ENCODE data around the gene FRYL. TPM values are rescaled to one million over a fixed set of nuclear protein-coding genes. Genes with fewer than 3 reads are reported as not detected.
A peak's percentile ranks its signal among the peaks of the same experiment; 100 is the strongest.

Gene FRYL
- total and polyA plus RNA-seq, 2 of the 13 experiments (the other 11 are each of a cell fraction or from before 2014, with no cell fraction given), result 9.7 to 19.6 TPM

GRCh38 chr4:48489683-48490011 lies 290.4 kb downstream of the FRYL start:
- no peak overlapping the region for H3K9ac ChIP-seq (ENCODE audit: insufficient read depth, low read depth, low read length)

GRCh38 chr4:48484494-48485168 lies 295.4 kb downstream of the FRYL start:
- H3K4me1 ChIP-seq (ENCODE audit: insufficient read depth, low read length), result no peaks in the 10 kb centered on the region
- DNase-seq (ENCODE audit: low spot score), result no peak
- in situ Hi-C loops (cut with HindIII; ENCODE audit: extremely low pct_ligation_motif_present, low pct_unique_long_range_greater_than_20kb), result no loop called here
- ATAC-seq, result peak; percentile 43
- H3K9me3 ChIP-seq (ENCODE audit: low read length), result no peaks in the 10 kb centered on the region
- no peak overlapping the region for H3K4me3 ChIP-seq (replicated peaks in 1 of 3; ENCODE audit: insufficient read depth in 1 of 3, low read depth in 2 of 3, low read length in 3 of 3)
- H3K27me3 ChIP-seq (ENCODE audit: control insufficient read depth in 1 of 2, insufficient read depth in 2 of 2, low read length in 2 of 2), result peaks cover 0 to 34% of the 10 kb centered on the region in 2 experiments; a peak in 3 of 5 replicates
- no peak overlapping the region for H2AFZ ChIP-seq (ENCODE audit: low read length)
- ChIA-PET POLR2A (no interaction called here), CTCF (ENCODE audit: low intra/inter-chr PET ratio, low total read pairs) (no interaction called here)
- no peaks in the 10 kb centered on the region for H3K79me2 ChIP-seq (ENCODE audit: insufficient read depth, low read length)
- H3K36me3 ChIP-seq (replicated peaks in 1 of 2; ENCODE audit: control insufficient read depth in 1 of 2, insufficient read depth in 2 of 2, low read length in 2 of 2), result no peaks in the 10 kb centered on the region
- TF ChIP-seq NBN (conservative IDR thresholded peaks at IDR 0.05) (no peak), TCF7 (IDR thresholded peaks at IDR 0.05; ENCODE audit: low read depth) (no peak), HOXA3 (CRISPR knock-in tag; IDR thresholded peaks at IDR 0.05) (no peak)
- no peak for FAIRE-seq
- intact Hi-C loops (cut with micrococcal nuclease; ENCODE audit: unreplicated experiment), result no loop called here
- BruUV-seq (replicated peaks), result no TSS peak
- no peaks in the 10 kb centered on the region for H4K20me1 ChIP-seq (ENCODE audit: insufficient read depth, low read length)
- peak overlapping the region; percentile 32; the same call in 1 of the 2 replicates for H3K4me2 ChIP-seq (ENCODE audit: low read depth, low read length)
- no peak overlapping the region for H3K9ac ChIP-seq (ENCODE audit: insufficient read depth, low read depth, low read length)
- 31% methylated on average over 22 of the region's 22 CpGs for WGBS (ENCODE audit: low lambda C conversion rate)
- H3K27ac ChIP-seq (ENCODE audit: extremely low read length, insufficient read depth, low read length), result no peak overlapping the region

More at GRCh38 chr4:48489683-48490011, 290.4 kb downstream of the FRYL start:
- no peak for DNase-seq (ENCODE audit: low spot score)
- Histone ChIP-seq H3K4me1 (ENCODE audit: insufficient read depth, low read length) (no peaks in the 10 kb centered on the region), H3K9me3 (ENCODE audit: low read length) (no peaks in the 10 kb centered on the region), H2AFZ (ENCODE audit: low read length) (no peak overlapping the region), H3K27ac (ENCODE audit: extremely low read length, insufficient read depth, low read length) (no peak overlapping the region), H4K20me1 (ENCODE audit: insufficient read depth, low read length) (no peaks in the 10 kb centered on the region), H3K79me2 (ENCODE audit: insufficient read depth, low read length) (no peaks in the 10 kb centered on the region), H3K27me3 (ENCODE audit: control insufficient read depth in 1 of 2, insufficient read depth in 2 of 2, low read length in 2 of 2) (peaks cover 0 to 11% of the 10 kb centered on the region in 2 experiments; a peak in 3 of 5 replicates), H3K36me3 (replicated peaks in 1 of 2; ENCODE audit: control insufficient read depth in 1 of 2, insufficient read depth in 2 of 2, low read length in 2 of 2) (no peaks in the 10 kb centered on the region), H3K4me2 (ENCODE audit: low read depth, low read length) (peak overlapping the region; percentile 60), H3K4me3 (replicated peaks in 1 of 3; ENCODE audit: insufficient read depth in 1 of 3, low read depth in 2 of 3, low read length in 3 of 3) (peak overlapping the region in 1 of 3 experiments; percentile 40; a peak in 1 of 6 replicates)
- ChIA-PET CTCF (ENCODE audit: low intra/inter-chr PET ratio, low total read pairs) (no interaction called here), POLR2A (no interaction called here)
- TF ChIP-seq ZNF12 (CRISPR knock-in tag; IDR thresholded peaks at IDR 0.05) (no peak), NAIF1 (CRISPR knock-in tag; IDR thresholded peaks at IDR 0.05; ENCODE audit: borderline replicate concordance) (no peak)
- TF ChIP-seq, protein P1, sequence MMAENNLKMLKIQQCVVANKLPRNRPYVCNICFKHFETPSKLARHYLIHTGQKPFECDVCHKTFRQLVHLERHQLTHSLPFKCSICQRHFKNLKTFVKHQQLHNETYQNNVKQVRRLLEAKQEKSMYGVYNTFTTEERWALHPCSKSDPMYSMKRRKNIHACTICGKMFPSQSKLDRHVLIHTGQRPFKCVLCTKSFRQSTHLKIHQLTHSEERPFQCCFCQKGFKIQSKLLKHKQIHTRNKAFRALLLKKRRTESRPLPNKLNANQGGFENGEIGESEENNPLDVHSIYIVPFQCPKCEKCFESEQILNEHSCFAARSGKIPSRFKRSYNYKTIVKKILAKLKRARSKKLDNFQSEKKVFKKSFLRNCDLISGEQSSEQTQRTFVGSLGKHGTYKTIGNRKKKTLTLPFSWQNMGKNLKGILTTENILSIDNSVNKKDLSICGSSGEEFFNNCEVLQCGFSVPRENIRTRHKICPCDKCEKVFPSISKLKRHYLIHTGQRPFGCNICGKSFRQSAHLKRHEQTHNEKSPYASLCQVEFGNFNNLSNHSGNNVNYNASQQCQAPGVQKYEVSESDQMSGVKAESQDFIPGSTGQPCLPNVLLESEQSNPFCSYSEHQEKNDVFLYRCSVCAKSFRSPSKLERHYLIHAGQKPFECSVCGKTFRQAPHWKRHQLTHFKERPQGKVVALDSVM (CRISPR knock-in tag; IDR thresholded peaks at IDR 0.05), result no peak
- TF ChIP-seq, protein P2, sequence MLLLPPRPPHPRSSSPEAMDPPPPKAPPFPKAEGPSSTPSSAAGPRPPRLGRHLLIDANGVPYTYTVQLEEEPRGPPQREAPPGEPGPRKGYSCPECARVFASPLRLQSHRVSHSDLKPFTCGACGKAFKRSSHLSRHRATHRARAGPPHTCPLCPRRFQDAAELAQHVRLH (CRISPR knock-in tag; IDR thresholded peaks at IDR 0.05; ENCODE audit: borderline replicate concordance, low read depth), result no peak
- no TSS peak for BruUV-seq (replicated peaks)
- WGBS (ENCODE audit: low lambda C conversion rate), result 48% methylated on average over 13 of the region's 14 CpGs
- in situ Hi-C loops (cut with HindIII; ENCODE audit: extremely low pct_ligation_motif_present, low pct_unique_long_range_greater_than_20kb), result no loop called here
- no peak for ATAC-seq
- no peak for FAIRE-seq
- intact Hi-C loops (cut with micrococcal nuclease; ENCODE audit: unreplicated experiment), result no loop called here

All from HepG2 (cell line).